Fibroblast of the conjunctiva (primary cell): ENCODE results near the gene STAG1.
A peak's percentile ranks its signal among the peaks of the same experiment; 100 is the strongest.
"Not testable (repeated sequence)": the region's sequence is repeated elsewhere in the genome, so short reads cannot be mapped to it uniquely, and the experiment has no call there.

Experiments
- DNase-seq: peaks from one replicate; pipeline ENCODE4 v3.0.0-alpha.2; 2010; ENCODE audit warnings: low read depth

Gene STAG1

DNA sequence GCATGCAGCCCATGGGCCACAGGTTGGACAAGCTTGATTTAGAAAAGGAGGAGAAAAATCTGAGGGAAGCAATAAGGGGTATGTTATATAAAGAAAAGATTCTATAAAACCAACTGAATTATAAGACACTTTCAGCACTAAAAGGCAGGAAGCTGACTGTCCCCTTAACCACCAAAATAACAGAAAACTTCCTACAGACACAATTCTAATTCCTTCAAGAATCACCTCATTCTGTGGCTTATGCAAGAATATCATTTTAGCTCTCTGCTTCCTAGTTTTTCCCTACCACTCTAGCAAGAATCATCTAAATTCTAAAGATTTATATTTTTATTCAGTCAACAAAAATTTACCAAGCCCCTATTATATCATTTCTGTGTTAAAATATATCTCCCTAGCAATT is 6.3 kb downstream of the STAG1 start:
- DNase-seq, result no peak

GRCh38 chr3:136741063-136741462 is 11.1 kb downstream of the STAG1 start:
- no peak for DNase-seq

DNA sequence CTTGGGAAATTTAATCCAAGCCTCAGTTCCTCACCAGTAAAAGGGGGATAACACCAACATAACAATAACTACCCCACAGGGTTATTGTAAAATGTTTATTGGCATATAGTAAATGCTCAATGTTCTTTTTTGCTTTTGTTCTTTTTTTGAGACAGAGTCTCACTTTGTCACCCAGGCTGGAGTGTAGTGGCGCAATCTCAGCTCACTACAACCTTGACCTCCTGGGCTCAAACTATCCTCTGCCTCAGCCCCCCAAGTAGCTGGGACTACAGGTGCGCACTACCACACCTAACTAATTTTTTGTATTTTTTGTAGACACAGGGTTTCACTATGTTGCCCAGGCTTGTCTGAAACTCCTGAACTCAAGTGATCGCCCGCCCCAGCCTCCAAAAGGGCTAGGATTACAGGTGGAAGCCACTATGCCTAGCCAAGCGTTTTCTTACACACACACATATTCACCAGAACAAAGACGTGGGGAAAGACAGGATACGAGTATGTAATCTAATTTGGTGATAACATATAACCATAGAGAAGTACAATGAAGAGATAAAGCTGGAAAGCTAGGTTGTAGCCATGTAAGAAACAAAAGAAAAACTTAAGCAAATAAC is 11.7 kb downstream of the STAG1 start:
- DNase-seq, result no peak

DNA sequence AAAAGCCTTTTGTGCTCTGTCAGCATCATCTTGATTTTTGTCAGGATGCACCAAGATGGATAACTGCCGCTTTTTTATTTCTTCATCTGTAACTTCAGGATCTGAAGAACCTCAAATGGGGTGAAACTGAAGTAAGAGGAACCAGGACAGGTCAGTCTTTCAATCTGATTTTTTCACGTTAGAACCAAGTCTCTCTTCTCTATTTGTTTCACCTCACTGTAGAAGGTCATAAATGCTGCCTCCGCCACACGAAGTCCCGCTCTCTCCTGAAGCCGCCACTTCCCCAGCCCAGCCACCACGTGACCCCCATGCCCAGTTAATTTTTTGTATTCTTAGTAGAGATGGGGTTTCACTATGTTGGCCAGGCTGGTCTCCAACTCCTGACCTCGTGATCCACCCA is 15.2 kb downstream of the STAG1 start:
- not testable (repeated sequence) for DNase-seq

- DNase-seq, result no peak
These were observed 17.1 kb downstream of the STAG1 start for GRCh38 chr3:136735103-136735502.

GRCh38 chr3:136734382-136735070 is 17.7 kb downstream of the STAG1 start:
- DNase-seq, result no peak

GRCh38 chr3:136733317-136733833 is 18.8 kb downstream of the STAG1 start:
- DNase-seq, result no peak

- DNase-seq, result no peak
These were observed 20.8 kb downstream of the STAG1 start for GRCh38 chr3:136731274-136731884.

GRCh38 chr3:136730595-136731273 is 21.4 kb downstream of the STAG1 start:
- no peak for DNase-seq

GRCh38 chr3:136728918-136729317 is 23.3 kb downstream of the STAG1 start:
- peak; percentile 29 for DNase-seq

DNA sequence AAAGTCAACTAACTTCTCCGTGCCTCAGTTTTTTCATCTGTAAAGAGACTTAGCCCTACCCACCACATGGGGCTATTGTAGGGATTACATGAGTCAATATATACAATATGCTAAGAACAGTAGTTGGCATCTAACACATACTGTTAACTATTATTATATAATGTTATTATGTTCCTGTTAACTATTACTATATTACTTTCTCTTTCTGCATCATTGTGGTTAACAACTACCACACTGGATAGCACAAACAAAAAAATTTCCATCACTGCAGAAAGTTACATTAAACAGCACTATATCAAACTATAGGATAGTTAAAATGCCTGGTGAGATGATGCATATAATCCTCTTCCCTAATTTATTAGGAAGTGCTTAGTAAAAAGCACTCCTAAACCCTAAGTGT is 23.7 kb downstream of the STAG1 start:
- DNase-seq, result no peak

DNA sequence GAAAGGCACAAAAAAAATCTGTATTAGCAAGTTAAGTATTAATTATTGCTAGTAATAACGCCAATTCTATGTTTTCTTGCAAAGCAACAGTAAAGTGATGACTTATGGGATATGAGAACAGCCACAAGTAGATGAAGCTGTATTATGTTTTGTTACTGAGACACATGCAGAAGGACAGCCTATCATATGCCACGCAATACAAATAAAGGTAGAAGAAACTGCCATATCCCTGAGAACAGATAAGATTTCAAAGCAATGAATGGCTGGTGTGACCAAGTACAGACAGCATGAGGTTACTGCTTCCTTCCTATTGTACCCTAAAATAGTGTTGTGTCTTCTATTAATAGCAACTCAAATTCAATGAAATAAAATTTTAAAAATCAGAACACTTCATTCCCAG is 26.7 kb downstream of the STAG1 start:
- DNase-seq, result no peak

DNA sequence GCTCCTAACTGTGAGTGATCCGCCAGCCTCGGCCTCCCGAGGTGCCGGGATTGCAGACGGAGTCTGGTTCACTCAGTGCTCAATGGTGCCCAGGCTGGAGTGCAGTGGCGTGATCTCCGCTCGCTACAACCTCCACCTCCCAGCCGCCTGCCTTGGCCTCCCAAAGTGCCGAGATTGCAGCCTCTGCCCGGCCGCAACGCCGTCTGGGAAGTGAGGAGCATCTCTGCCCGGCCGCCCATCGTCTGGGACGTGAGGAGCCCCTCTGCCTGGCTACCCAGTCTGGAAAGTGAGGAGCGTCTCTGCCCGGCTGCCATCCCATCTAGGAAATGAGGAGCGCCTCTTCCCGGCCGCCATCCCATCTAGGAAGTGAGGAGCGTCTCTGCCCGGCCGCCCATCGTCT is 29.3 kb downstream of the STAG1 start:
- DNase-seq, result not testable (repeated sequence)

DNA sequence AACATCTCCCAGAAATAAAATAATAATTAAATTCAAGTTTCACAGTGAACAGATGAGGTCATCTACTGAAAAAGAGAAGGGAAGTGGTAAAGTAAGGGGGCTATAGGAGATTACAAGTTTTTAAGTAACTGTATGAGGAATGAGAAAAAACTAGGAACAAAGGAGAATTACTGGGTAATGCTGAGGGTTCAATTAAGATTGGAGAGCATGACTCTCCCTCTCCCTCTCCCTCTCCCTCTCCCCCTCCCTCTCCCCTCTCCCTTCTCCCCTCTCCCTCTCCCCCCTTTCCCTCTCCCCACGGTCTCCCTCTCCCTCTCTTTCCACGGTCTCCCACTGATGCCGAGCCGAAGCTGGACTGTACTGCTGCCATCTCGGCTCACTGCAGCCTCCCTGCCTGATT is 29.8 kb downstream of the STAG1 start:
- DNase-seq, result not testable (repeated sequence)

DNA sequence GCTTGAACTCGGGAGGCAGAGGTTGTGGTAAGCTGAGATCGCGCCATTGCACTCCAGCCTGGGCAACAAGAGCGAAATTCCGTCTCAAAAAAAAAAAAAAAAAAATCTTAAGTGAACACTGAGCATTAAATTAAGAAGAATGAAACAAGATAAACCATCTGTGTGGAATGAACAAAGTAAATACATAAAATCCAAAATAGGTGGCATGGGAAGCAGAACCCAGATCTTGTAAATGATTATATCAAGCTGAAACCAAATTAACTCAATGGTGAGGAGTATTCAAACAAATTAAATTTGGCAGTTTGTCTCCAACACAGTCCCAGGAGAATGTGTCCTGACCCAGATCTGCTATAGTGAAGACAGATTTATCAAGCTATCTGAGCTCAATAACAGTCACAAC is 32.1 kb downstream of the STAG1 start:
- DNase-seq, result no peak

GRCh38 chr3:136716629-136717028 is 35.5 kb downstream of the STAG1 start:
- no peak for DNase-seq

GRCh38 chr3:136714020-136714419 is 38.2 kb downstream of the STAG1 start:
- no peak for DNase-seq

GRCh38 chr3:136712941-136713340 is 39.2 kb downstream of the STAG1 start:
- DNase-seq, result no peak

DNA sequence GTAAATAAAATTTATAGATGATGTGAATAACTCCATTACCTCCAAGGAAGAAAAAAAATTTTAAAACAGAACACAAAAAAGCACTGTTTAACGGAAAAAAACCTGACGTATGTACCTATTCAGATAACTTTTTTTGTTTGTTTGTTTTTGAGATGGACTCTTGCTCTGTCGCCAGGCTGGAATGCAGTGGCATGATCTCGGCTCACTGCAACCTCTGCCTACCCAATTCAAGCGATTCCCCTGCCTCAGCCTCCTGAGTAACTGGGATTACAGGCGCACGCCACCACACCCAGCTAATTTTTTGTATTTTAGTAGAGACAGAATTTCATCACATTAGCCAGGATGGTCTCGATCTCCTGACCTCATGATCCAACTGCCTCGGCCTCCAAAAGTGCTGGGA is 40.3 kb downstream of the STAG1 start:
- not testable (repeated sequence) for DNase-seq

GRCh38 chr3:136711277-136711676 is 40.9 kb downstream of the STAG1 start:
- no peak for DNase-seq

DNA sequence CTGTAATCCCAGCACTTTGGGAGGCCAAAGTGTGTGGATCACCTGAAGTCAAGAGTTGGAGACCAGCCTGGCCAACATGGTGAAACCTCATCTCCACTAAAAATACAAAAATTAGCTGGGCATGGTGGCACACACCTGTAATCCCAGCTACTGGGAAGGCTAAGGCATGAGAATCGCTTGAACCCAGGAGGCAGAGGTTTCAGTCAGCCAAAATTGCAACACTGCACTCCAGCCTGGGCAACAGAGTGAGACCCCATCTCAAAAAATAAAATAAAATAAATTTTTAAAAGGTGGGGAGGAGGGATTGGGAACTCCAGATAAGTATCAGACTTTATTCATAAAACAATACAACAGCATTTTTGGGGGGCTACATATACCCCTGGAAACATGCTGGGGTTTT is 42.4 kb downstream of the STAG1 start:
- not testable (repeated sequence) for DNase-seq

GRCh38 chr3:136708333-136708985 is 43.7 kb downstream of the STAG1 start:
- no peak for DNase-seq
